Mesothelial cell of epicardium (in vitro differentiated cells): ENCODE results near the gene SLC35B2. TPM values are rescaled to one million over a fixed set of nuclear protein-coding genes. Genes with fewer than 3 reads are reported as not detected.
A peak's percentile ranks its signal among the peaks of the same experiment; 100 is the strongest.

Experiments
- DNase-seq, 2 experiments: peaks; one replicate each; pipeline ENCODE4 v3.0.0; 2021; ENCODE audit warnings: low spot score in 2 of 2; ENCODE audit not compliant: unreplicated experiment in 2 of 2
- H3K27ac Mint-ChIP-seq: 2 replicates; pipeline ENCODE4 v1.8.0; 2021; ENCODE audit warnings: mixed read lengths
- H3K27me3 Mint-ChIP-seq: 2 replicates; pipeline ENCODE4 v1.8.0; 2021; ENCODE audit warnings: low read depth, mixed read lengths
- H3K36me3 Mint-ChIP-seq: 2 replicates; pipeline ENCODE4 v1.8.0; 2021; ENCODE audit warnings: mixed read lengths
- H3K4me1 Mint-ChIP-seq: 2 replicates; pipeline ENCODE4 v1.8.0; 2021; ENCODE audit warnings: mixed read lengths
- H3K4me3 Mint-ChIP-seq: 2 replicates; pipeline ENCODE4 v1.8.0; 2021; ENCODE audit warnings: mild to moderate bottlenecking, moderate library complexity, mixed read lengths
- H3K9me3 Mint-ChIP-seq: 2 replicates; pipeline ENCODE4 v1.8.0; 2021; ENCODE audit warnings: mixed read lengths
- CTCF ChIP-seq: fragments of 200-600 bp; sonication (generic); IDR thresholded peaks from one replicate; pipeline ENCODE4 v1.5.0; 2021; ENCODE audit warnings: antibody characterized with exemption; ENCODE audit not compliant: unreplicated experiment
- total RNA-seq: library from RNA; stranded (reverse); gene quantifications from 3 replicates; pipeline ENCODE4 v1.2.1, GENCODE V29; 2021

The SLC35B2 gene
- total RNA-seq, 1 donor from 2014 or later = 38.2 TPM

DNA sequence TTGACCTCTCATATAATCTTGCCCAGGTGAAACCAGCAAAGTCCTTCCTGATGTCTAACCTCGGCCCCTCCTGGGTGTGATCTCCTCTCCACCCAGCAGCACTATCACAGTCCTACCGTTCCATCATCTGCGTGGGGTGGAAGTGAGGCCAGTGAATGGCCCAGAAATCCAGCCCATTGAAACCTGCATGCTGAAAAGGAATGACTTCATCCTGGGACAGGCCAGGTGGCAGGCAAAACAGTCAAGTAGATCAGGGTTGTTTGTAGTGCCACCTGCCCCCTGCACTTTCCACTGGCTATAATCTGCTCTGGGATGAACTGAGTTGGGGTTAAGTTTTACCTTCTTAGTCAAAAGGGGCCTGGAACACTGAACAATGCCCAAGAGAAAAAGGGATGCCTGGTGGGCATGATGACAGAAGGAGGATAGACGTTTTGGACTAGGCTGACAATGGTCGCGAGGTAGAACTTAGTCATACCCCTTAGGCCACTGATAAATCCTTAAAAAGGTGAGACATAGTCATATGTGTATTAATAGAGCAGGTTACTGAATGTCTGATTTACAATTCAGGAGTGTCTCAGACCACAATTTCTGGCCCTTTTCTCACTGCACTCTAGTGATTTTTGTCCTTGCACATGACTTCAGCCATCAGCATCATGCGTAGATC is 18.5 kb downstream of the SLC35B2 start:
- peaks cover 4% of the 10 kb centered on the region for H3K27me3 Mint-ChIP-seq
- H3K4me3 Mint-ChIP-seq = peak overlapping the region; percentile 87
- no peaks in the 10 kb centered on the region for H3K36me3 Mint-ChIP-seq
- no peak for DNase-seq
- H3K4me1 Mint-ChIP-seq = peaks cover 31% of the 10 kb centered on the region
- no peaks in the 10 kb centered on the region for H3K9me3 Mint-ChIP-seq
- no peak overlapping the region for H3K27ac Mint-ChIP-seq
- no peak for TF ChIP-seq CTCF

DNA sequence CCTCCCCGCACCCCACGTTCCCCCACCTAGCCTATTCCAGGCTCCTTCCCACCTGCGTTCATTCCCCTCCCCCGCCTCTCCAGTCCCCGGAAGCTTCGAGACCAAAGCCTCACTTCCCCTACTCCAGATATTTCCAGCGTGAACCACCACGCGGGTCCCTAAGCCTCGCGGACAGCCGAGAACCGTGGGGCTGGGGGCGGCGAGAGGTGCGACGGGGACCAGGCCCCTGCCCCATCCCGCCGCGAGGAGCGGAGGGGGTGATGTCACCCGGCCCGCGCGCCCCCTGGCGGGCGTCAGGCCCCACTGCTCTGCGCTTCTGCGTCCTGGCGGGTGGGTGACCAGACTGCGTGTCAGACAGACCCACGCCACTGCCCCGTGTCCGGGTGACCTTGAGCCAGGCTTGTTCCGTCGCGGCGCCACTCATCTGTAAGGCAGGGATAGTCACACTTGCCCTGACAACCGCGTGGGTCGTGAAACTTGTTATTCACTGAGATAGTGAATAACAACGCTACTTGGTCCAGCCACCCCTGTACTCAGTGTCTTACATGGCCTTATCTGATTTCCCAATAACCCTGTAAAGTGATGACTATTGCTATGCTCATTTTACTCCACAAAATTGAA is 19.4 kb downstream of the SLC35B2 start:
- peak; percentile 98 for TF ChIP-seq CTCF
- no peaks in the 10 kb centered on the region for H3K9me3 Mint-ChIP-seq
- peaks cover 4% of the 10 kb centered on the region for H3K27me3 Mint-ChIP-seq
- H3K27ac Mint-ChIP-seq = peak overlapping the region; percentile 91
- peaks cover 34% of the 10 kb centered on the region for H3K4me1 Mint-ChIP-seq
- peak; percentile 72 to 89 for DNase-seq
- peak overlapping the region; percentile 87 for H3K4me3 Mint-ChIP-seq
- no peaks in the 10 kb centered on the region for H3K36me3 Mint-ChIP-seq

- Mint-ChIP-seq H3K4me1 (peaks cover 34% of the 10 kb centered on the region), H3K4me3 (peak overlapping the region; percentile 87), H3K36me3 (no peaks in the 10 kb centered on the region), H3K27ac (peak overlapping the region; percentile 91), H3K27me3 (peaks cover 4% of the 10 kb centered on the region), H3K9me3 (no peaks in the 10 kb centered on the region)
- DNase-seq = peak in 1 of 2 experiments; percentile 53
- TF ChIP-seq CTCF = no peak
Measured at GRCh38 chr6:44237021-44237812, 20.1 kb downstream of the SLC35B2 start.

DNA sequence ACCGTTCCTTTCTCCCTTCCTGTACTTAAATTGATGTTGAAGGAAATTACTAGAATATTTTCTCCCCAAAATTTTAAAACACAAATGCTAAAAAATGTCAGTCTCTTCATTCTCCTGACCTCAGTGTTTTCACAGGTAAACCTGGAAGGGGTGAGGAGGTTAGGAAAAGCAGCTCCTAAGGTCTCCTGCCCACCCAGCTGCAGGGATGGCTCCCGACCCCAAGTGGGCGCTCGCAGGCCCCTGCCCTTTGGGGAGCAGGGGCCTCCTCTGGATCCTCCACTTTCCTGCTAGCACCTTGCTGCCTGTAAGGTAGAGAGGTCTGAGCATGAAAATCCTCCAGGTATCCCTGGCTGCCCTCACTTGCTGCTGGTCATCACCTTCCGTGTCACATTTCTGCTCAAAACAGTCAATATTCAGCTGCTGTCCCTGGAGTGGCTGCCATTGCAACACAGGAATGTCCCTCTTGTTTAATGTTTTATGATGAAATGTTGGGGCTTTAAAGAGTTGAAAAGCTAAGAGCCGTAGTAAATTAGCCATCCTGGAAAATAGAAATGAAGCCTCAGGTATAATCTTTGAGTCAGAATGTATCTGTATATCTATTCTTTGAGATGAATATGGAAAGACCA is 21.3 kb downstream of the SLC35B2 start:
- no peaks in the 10 kb centered on the region for H3K36me3 Mint-ChIP-seq
- no peaks in the 10 kb centered on the region for H3K9me3 Mint-ChIP-seq
- H3K27ac Mint-ChIP-seq = no peak overlapping the region

More for the DNA sequence above, 21.3 kb downstream of the SLC35B2 start:
- H3K4me1 Mint-ChIP-seq = peaks cover 34% of the 10 kb centered on the region
- TF ChIP-seq CTCF = no peak
- DNase-seq = no peak
- H3K4me3 Mint-ChIP-seq = no peak overlapping the region
- H3K27me3 Mint-ChIP-seq = peaks cover 4% of the 10 kb centered on the region
